ENCODE results near the gene FLYWCH1.

- no peak for TF ChIP-seq EZH2 (IDR thresholded peaks at IDR 0.05)
- no peak for TF ChIP-seq CTCF (IDR thresholded peaks at IDR 0.05)
Measured at GRCh38 chr16:2996298-2996697, 84.6 kb downstream of the FLYWCH1 start.
